DMS79 treated with DMSO at 0.1 percent for 48 hours (cell line): Measurements from ENCODE around the gene CMSS1.

ENCODE experiments used
- DNase-seq: peaks from one replicate; lab custom pipeline; 2025; lab: John Stamatoyannopoulos, UW

The CMSS1 gene

DNA sequence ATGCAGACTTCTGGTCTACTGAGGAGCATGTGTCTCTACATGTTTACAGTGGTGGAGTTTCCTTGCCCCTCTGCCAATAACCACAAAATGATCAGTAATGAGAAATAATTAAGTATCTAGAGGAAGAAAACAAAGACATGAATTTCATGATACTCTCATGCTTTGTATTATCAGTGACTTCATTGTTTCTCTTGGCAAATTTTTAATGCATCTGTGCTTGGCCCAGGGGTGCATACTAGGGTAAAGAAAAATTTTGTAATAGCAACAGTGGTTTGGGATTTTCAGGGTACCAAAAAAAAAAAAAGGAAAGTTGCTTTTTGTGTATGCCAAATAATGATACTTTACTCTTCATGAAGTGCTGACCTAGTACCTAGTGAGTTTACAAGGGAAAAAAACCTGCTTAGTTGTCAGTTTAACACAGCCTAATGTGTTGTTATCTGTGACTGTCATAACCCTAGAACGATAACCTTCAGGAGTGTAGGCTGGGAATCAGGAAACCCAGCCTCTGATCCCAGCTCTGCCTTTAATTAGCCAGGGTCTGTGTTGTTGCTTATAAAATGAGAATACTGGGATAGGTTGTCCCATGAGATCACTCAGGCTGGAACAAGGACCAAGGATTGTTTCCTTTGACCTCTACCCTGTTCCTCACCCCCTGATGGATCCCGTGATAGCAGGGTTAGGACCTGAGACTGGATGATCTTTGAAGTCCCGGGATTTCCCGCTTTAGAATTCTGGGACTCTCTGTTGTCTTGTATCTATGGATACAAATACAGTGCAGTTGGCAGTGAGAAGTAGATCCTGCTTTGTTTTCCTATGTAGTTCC is 117.5 kb downstream of the CMSS1 start:
- DNase-seq: no peak

DNA sequence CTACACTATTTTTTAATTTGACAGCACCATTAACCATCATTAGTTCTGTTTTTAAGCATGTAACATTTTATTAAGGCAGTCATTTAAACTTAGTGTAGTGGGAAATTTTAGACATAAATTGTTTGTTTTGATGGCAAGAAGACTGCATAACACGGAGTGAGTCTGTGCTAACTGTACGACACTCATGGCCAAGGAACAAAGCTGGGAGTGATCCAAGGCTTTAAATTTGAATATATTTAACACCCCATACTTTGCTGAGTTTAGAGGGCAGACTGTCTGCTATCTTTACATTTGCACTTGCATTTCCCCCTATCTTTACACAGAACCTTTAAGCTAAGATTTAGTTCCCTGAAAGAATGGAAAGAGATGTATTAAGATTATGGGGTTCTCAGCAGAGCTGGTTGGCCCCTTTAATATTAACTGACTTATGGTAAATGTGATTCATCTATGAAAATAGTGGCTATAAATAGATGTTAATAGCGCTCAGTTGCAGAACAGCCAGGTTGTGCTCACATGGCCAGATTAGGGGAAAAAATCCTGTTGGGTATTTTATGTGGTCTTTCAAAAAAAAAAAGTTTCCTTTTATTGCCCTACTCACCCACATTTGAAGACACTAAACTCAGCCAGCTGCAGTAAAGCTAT is 120.7 kb downstream of the CMSS1 start:
- DNase-seq: no peak

GRCh38 chr3:99939876-99940275 is 122.2 kb downstream of the CMSS1 start:
- no peak for DNase-seq

DNA sequence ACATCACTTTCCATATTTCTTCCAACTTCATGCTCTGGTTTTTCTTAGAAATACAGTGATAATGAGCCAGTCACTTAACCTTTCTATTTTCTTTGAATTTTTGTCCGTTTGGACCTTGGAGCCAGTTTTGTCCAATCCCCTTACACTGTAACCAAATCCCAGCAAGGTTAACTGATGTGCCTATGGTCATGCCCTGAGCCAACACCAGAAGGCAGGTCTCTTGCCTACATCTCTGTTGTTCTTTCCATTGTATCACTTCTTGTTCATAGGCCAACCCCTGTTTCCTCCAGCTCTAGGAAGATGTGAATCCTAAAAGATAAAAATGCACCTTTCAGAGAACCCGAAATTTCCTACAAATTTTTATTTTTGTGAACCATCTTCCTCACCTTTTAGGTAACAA is 122.7 kb downstream of the CMSS1 start:
- no peak for DNase-seq

- DNase-seq: no peak
Observed at GRCh38 chr3:99941211-99941610, 123.5 kb downstream of the CMSS1 start.

DNA sequence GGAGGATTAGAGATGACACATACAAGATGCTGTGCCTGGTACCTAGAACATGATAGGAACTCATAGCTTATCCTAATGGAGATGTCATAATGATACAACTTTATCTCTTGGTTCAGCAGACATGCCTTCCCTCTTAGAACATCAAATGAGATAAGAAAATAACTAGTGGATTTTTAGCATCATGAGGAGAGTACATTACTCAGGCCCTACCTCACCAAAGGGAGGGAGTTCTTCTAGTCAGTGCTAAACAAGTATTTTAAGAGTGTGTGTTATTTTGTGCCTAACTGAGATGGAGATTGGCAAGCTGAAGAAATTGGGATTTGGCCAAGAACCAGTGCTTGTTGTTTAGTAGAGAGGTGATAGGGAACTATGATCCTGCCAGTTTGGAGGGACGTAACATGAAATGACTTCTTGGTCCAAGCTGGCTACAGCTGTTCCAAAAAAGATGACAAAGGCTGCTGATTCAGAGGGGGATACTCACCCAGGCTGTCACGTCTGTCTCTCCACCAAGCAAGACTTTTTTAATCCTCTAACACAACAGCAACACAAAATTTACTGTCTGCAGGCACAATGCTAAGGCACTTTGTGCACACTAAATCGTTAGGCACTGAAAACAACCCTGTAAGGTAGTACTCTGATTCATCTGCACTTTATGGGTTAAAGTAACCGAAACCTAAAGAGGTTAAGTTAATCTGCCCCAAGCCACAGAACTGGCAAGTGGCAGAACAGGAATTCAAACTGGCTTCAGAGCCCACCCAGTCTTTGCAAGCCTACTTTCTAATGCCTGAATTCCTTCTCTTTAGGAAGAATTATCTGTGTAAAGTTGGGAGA is 126.5 kb downstream of the CMSS1 start:
- peak; percentile 27 for DNase-seq

GRCh38 chr3:99945328-99945995 is 127.8 kb downstream of the CMSS1 start:
- DNase-seq: peak; percentile 77

GRCh38 chr3:99947356-99947755 is 129.7 kb downstream of the CMSS1 start:
- no peak for DNase-seq

DNA sequence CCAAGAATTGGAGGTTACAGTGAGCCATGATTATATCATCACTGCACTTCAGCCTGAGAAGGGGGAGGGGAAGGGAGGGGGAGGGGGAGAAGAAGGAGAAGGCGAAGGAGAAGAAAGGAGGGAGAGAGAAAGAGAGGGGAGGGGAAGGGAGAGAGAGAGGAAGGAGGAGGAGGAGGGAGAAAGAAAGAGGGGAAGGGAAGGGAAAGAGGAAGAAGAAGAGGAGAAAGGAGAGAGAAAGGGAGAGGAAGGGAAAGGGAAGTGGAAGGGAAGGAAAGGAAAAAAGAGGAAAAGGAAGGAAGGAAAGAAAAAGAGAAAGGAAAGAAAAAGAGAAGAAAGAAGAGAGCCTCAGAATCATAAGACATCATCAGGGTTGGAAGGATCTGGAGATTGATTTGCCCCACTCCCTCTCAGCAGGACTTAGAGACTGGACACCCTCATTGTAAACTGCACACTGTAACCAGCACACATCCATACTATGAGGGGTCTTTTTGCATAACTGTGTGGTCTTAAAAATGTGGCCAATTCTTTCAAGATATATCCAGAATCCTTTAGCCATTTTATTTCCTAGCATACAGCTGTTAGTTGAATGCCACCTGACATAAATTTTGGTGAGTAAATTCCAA is 130.9 kb downstream of the CMSS1 start:
- no peak for DNase-seq

DNA sequence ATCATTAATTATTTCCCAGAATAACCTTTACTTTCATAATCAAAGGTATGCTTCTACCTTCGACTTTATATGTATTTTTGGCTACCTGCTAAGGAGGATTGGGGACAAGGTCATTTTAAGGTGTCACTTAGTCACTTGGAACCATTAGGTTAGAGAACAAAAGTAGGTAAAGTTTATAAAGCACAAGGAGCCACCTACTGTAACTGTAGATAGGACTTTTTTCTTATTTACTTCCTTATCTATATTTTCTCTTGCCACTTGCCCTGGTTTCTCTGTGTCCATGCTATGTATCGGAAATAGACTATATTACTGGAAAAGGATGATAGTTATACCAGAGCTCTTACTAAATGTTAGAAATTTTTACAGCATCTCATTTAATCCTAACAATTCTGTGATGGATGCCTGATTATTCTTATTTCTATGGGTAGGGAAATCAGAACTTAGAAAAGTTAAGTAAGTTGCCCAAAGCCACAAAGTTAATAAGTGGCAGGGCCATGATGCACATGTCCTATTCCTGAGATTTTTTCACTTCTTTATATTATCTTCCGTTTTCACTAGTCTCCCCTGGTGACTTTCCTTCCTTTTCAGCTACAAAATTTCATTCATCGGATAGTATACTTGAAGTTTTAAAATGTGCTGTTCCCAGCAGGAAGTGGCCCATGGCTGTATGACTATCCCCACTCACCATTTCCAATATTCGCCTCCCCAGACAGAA is 132.5 kb downstream of the CMSS1 start:
- no peak for DNase-seq

DNA sequence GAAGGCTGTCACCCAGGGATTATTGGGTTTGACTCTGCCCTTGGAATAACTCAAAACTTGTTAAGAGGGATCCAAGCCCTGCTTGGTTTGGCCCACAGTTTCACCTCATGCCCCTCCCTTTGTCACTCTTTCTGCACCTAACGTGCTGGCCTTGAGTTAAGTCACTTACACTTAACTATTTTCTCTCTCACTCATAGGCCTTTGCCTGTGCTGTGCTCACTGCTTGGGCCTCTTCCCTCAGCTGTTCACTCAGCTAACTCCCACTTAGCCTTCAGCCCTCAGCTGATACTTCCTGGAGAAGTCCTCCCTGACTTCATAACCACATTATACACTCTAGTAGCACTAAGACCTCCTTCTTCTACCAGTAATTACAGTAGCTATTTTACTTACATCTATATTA is 133.3 kb downstream of the CMSS1 start:
- DNase-seq: no peak

- no peak for DNase-seq
Observed at GRCh38 chr3:99951701-99952100, 134.0 kb downstream of the CMSS1 start.

GRCh38 chr3:99952306-99952705 is 134.6 kb downstream of the CMSS1 start:
- no peak for DNase-seq

DNA sequence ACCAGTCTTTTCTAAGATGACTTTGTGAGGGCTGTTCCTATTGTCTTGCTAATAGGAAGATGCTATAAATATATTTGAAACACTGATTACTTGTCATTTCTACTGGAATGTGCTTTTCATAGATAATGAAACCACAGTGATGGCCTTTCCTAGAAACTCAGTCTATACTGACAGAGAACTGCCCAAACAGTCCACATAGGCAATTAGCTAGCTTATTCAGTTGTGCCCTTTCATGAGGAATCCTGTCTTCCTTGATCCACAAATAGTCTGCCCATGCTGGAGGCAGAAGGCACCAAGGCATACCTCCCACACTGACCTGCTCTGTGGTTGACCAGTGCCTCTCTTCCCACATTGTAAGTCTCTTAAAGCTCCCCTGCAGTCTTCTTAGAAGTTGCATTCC is 135.9 kb downstream of the CMSS1 start:
- no peak for DNase-seq

- no peak for DNase-seq
Observed at GRCh38 chr3:99954914-99955644, 137.4 kb downstream of the CMSS1 start.

- no peak for DNase-seq
Observed at GRCh38 chr3:99955773-99956562, 138.3 kb downstream of the CMSS1 start.

DNA sequence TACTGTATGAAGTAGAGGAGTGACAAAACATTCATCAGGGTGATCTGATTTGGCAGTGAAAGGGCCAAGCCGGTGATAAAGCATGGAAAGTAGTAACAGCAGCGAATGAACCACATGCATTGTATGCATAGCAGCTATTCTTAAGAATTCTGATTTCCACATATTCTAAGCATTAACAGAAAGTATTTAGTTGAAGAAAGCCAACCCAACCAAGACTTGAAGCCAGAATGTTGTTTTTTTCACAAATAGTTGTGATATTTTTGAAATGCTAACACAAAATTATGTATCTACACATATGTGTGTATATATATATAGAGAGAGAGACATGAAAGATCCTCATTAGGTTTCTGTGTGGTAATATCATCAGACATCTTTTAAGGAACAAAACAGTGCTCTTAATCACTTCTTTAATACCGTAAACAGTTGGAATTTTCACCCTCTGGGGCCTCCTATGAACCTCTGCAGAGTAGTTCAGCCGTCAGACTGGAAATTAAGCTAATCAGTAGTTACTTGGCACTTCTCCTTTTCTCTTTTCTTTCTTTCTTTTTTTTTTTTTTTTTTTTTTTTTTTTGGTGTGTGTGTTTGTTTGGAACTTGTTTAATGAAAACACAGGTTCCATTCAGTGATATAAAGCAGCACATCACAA is 139.6 kb downstream of the CMSS1 start:
- DNase-seq: no peak

GRCh38 chr3:99958222-99958912 is 140.7 kb downstream of the CMSS1 start:
- no peak for DNase-seq
